Gastrocnemius medialis (tissue), 4 donors: ENCODE data around the gene USF3. TPM values are rescaled to one million over a fixed set of nuclear protein-coding genes. Genes with fewer than 3 reads are reported as not detected.

Experiments
- ATAC-seq, 2 donors: fragments of 150-250 bp; one replicate each; pipeline ENCODE4 v1.9.1; 2016
- DNase-seq, 2 donors: peaks; one replicate each; pipeline ENCODE4 v3.0.0-alpha.2; 2019
- H3K27ac ChIP-seq, 4 donors: fragments of 200-600 bp; sonication (generic); 1 replicate in 1 of 4; 2 replicates in 3 of 4; pipeline ENCODE4 v1.5.1; 2016 to 2018; ENCODE audit warnings: mild to moderate bottlenecking in 2 of 4, moderate library complexity in 1 of 4
- H3K27me3 ChIP-seq, 3 donors: fragments of 200-600 bp; sonication (generic) in 2 of 3; 1 replicate in 1 of 3; 2 replicates in 2 of 3; pipeline versions ENCODE4 v1.5.1 to v1.6.0; 2016 to 2019; ENCODE audit warnings: mild to moderate bottlenecking in 1 of 3, moderate library complexity in 1 of 3
- H3K36me3 ChIP-seq, 2 donors: fragments of 200-600 bp; sonication (generic) in 1 of 2; one replicate each; pipeline ENCODE4 v1.5.1; 2017 to 2018
- H3K4me1 ChIP-seq, 2 donors: fragments of 200-600 bp; sonication (generic) in 1 of 2; one replicate each; pipeline ENCODE4 v1.5.1; 2016 to 2017; ENCODE audit warnings: mild to moderate bottlenecking in 2 of 2
- H3K4me3 ChIP-seq, 4 donors: fragments of 200-600 bp; sonication (generic) in 3 of 4; 1 replicate in 1 of 4; 2 replicates in 3 of 4; pipeline ENCODE4 v1.5.1; 2016 to 2019; ENCODE audit warnings: mild to moderate bottlenecking in 2 of 4
- H3K9me3 ChIP-seq, 3 donors: fragments of 200-600 bp; sonication (generic) in 2 of 3; 1 replicate in 1 of 3; 2 replicates in 2 of 3; pipeline ENCODE4 v1.5.1; 2016 to 2019
- POLR2A ChIP-seq, 2 donors: fragments of 450-650 bp; IDR thresholded peaks; one replicate each; pipeline ENCODE4 v1.6.1; 2017; ENCODE audit warnings: antibody characterized with exemption in 2 of 2, mild to moderate bottlenecking in 2 of 2, moderate library complexity in 2 of 2
- in situ Hi-C, 4 donors: fragments of 200-750 bp; cut with MboI; loops; one replicate each; pipeline versions ENCODE4 v1.15.0 to v1.8.0; 2017; ENCODE audit warnings: low sequenced_read_pairs in 4 of 4
- intact Hi-C: fragments of 100-400 bp; cut with DNase I; formaldehyde crosslinking; loops from one replicate; pipeline ENCODE4 v1.15.1; 2023; ENCODE audit warnings: low total_unique reads
- total RNA-seq, 4 donors: library from RNA; depleted of rRNA; stranded (reverse); fragments of >200 nt; gene quantifications; one replicate each; pipeline versions ENCODE4 v1.1.0 to v1.2.3, GENCODE V29; 2016
- TF ChIP-seq, protein P1 (sequence below), 5 experiments: fragments of 450-650 bp in 3 of 5; fragments of 200-600 bp in 2 of 5; sonication (generic) in 2 of 5; IDR thresholded peaks in 4 of 5; conservative IDR thresholded peaks in 1 of 5; 1 replicate in 4 of 5; 2 replicates in 1 of 5; pipeline ENCODE4 v1.5.1; 2016 to 2019; ENCODE audit warnings: antibody characterized with exemption in 5 of 5, mild to moderate bottlenecking in 3 of 5, moderate library complexity in 3 of 5

USF3 gene
- total RNA-seq, 4 donors from 2014 or later = 35.7 to 49.6 (median 40.1) TPM

- Histone ChIP-seq H3K4me3 (peak overlapping the region; percentile 87 to 97 (median 92)), H3K9me3 (no peaks in the 10 kb centered on the region), H3K4me1 (peaks cover 65 to 70% of the 10 kb centered on the region in 2 donors), H3K27me3 (no peaks in the 10 kb centered on the region), H3K27ac (peak overlapping the region; percentile 97 to 100 (median 98)), H3K36me3 (no peaks in the 10 kb centered on the region)
- peak in 1 of 2 donors; percentile 39 for TF ChIP-seq POLR2A (IDR thresholded peaks at IDR 0.05)
- TF ChIP-seq, protein P1, sequence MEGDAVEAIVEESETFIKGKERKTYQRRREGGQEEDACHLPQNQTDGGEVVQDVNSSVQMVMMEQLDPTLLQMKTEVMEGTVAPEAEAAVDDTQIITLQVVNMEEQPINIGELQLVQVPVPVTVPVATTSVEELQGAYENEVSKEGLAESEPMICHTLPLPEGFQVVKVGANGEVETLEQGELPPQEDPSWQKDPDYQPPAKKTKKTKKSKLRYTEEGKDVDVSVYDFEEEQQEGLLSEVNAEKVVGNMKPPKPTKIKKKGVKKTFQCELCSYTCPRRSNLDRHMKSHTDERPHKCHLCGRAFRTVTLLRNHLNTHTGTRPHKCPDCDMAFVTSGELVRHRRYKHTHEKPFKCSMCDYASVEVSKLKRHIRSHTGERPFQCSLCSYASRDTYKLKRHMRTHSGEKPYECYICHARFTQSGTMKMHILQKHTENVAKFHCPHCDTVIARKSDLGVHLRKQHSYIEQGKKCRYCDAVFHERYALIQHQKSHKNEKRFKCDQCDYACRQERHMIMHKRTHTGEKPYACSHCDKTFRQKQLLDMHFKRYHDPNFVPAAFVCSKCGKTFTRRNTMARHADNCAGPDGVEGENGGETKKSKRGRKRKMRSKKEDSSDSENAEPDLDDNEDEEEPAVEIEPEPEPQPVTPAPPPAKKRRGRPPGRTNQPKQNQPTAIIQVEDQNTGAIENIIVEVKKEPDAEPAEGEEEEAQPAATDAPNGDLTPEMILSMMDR (IDR thresholded peaks at IDR 0.05 in 4 of 5, conservative IDR thresholded peaks at IDR 0.05 in 1 of 5) = peak; percentile 49 to 64 (median 57)
- peak; percentile 69 to 81 for ATAC-seq
- peak; percentile 81 to 86 for DNase-seq
- in situ Hi-C loops = loop anchor here (5.0 to 25.0 kb wide), 5 partner anchors 48 to 317 kb away; partner anchors contain the start of genes SPICE1 (in 3 of the 4), CCDC191 (in 2 of the 4), QTRT2 (in 2 of the 4) and USF3 (in 1 of the 4)
- intact Hi-C loops = loop anchor here (1.0 to 5.0 kb wide), 6 partner anchors 202 to 1402 kb away; partner anchors contain the start of genes ATG3, CCDC191, QTRT2 and SLC35A5
These were observed 48.7 kb upstream of the USF3 start for GRCh38 chr3:113744941-113745755.

- peak overlapping the region; percentile 14 to 100 (median 98) for H3K27ac ChIP-seq
- peaks cover 70 to 72% of the 10 kb centered on the region in 2 donors for H3K4me1 ChIP-seq
- peak overlapping the region; percentile 87 to 97 (median 92) for H3K4me3 ChIP-seq
- no peak for ATAC-seq
- H3K9me3 ChIP-seq = no peaks in the 10 kb centered on the region
- no peak for DNase-seq
- intact Hi-C loops = no loop called here
- no peaks in the 10 kb centered on the region for H3K36me3 ChIP-seq
- TF ChIP-seq POLR2A (IDR thresholded peaks at IDR 0.05) = no peak
- TF ChIP-seq, protein P1 (IDR thresholded peaks at IDR 0.05 in 4 of 5, conservative IDR thresholded peaks at IDR 0.05 in 1 of 5) = no peak
- in situ Hi-C loops = loop anchor here (10.0 to 25.0 kb wide), 4 partner anchors 228 to 319 kb away; partner anchors contain the start of genes SPICE1 (in 3 of the 4), CCDC191 (in 2 of the 4) and QTRT2 (in 2 of the 4)
- H3K27me3 ChIP-seq = no peaks in the 10 kb centered on the region
These were observed 46.7 kb upstream of the USF3 start for GRCh38 chr3:113743006-113743630.

DNA sequence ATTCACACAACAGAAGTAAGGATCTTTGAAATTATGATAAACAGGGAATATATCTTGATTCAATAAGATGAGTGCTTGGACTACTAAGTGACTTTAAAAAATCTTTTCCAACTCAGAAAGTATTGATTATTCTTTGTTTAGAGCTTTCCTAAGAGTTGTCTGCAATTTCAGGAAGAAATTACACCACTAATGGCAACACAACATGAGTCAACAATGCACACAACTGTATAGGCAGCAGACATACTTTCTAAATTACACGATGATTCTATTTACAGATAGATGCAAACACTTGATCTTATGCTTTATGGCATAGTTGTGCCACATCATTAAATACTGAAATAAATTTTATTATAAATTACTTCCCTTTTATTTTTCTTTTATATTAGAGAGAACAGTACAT, 45.2 kb upstream of the USF3 start:
- ATAC-seq (no peak), DNase-seq (no peak)
- Histone ChIP-seq H3K4me3 (no peak overlapping the region), H3K36me3 (no peaks in the 10 kb centered on the region), H3K9me3 (no peaks in the 10 kb centered on the region), H3K27me3 (no peaks in the 10 kb centered on the region), H3K4me1 (peaks cover 78 to 80% of the 10 kb centered on the region in 2 donors), H3K27ac (peak overlapping the region; percentile 48 to 68 (median 56))
- in situ Hi-C loops = loop anchor here (10.0 to 25.0 kb wide), 4 partner anchors 227 to 321 kb away; partner anchors contain the start of genes SPICE1 (in 3 of the 4), CCDC191 (in 2 of the 4) and QTRT2 (in 2 of the 4)
- TF ChIP-seq, protein P1 (IDR thresholded peaks at IDR 0.05 in 4 of 5, conservative IDR thresholded peaks at IDR 0.05 in 1 of 5) = no peak
- no peak for TF ChIP-seq POLR2A (IDR thresholded peaks at IDR 0.05)
- intact Hi-C loops = no loop called here

DNA sequence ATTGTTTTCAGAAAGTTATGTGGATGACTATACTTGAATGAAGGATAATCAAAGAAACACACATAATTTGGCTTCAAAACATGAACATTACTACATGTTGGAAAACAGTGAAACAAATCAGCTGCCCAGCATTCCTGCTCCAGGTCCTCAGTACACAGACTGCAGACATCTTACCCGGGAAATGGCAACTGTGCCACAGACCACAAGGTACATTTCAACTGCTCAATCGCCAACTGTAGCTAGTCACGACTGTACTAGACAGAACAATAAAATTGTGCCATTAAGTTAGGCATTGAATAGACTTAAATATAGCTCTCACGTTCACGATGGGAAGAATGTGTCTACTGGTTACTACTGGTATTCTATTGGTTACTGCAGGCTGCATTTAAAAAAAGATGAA, 44.6 kb upstream of the USF3 start:
- intact Hi-C loops = no loop called here
- H3K9me3 ChIP-seq = no peaks in the 10 kb centered on the region
- in situ Hi-C loops = loop anchor here (10.0 to 25.0 kb wide), 4 partner anchors 226 to 321 kb away; partner anchors contain the start of genes SPICE1 (in 3 of the 4), CCDC191 (in 2 of the 4) and QTRT2 (in 2 of the 4)
- H3K4me1 ChIP-seq = peaks cover 83 to 86% of the 10 kb centered on the region in 2 donors
- TF ChIP-seq, protein P1 (IDR thresholded peaks at IDR 0.05 in 4 of 5, conservative IDR thresholded peaks at IDR 0.05 in 1 of 5) = no peak
- TF ChIP-seq POLR2A (IDR thresholded peaks at IDR 0.05) = no peak
- DNase-seq = no peak
- H3K27me3 ChIP-seq = no peaks in the 10 kb centered on the region
- no peaks in the 10 kb centered on the region for H3K36me3 ChIP-seq
- H3K4me3 ChIP-seq = no peak overlapping the region
- no peak for ATAC-seq
- peak overlapping the region; percentile 48 to 68 (median 56) for H3K27ac ChIP-seq
